HepG2 (cell line): ENCODE measurements around the gene CCDC157. TPM values are rescaled to one million over a fixed set of nuclear protein-coding genes. Genes with fewer than 3 reads are reported as not detected.
A peak's percentile ranks its signal among the peaks of the same experiment; 100 is the strongest.

ENCODE experiments used
- AGO1 ChIP-seq: fragments of 200-400 bp; formaldehyde crosslinking; IDR thresholded peaks from 2 replicates; pipeline ENCODE4 v1.6.1; 2017; ENCODE audit warnings: mild to moderate bottlenecking, low read depth, low read length, moderate library complexity; ENCODE audit not compliant: poor library complexity, severe bottlenecking
- ASH2L ChIP-seq: fragments of 300-600, 200-600 bp; sonication (generic); IDR thresholded peaks from 2 replicates; pipeline ENCODE4 v1.7.0; 2017; ENCODE audit warnings: low read depth, mild to moderate bottlenecking, moderate library complexity, mixed read lengths, low read length; ENCODE audit not compliant: insufficient read length
- CBX1 ChIP-seq: IDR thresholded peaks from one replicate; pipeline ENCODE4 v1.6.1; 2016; ENCODE audit warnings: antibody characterized with exemption, low read depth
- CREM ChIP-seq, 2 experiments: sonication (generic) in 1 of 2; formaldehyde crosslinking in 1 of 2; IDR thresholded peaks; 2 replicates each; pipeline versions ENCODE4 v1.4.0 to v1.6.1; 2016 to 2020; ENCODE audit warnings: antibody characterized with exemption in 1 of 2, mild to moderate bottlenecking in 1 of 2, missing genetic modification reagents in 1 of 2
- DR1 ChIP-seq: sonication (generic); formaldehyde crosslinking; IDR thresholded peaks from 2 replicates; pipeline ENCODE4 v1.8.0; 2021; ENCODE audit warnings: mild to moderate bottlenecking, missing genetic modification reagents, inconsistent platforms
- ETV5 ChIP-seq: IDR thresholded peaks from 2 replicates; pipeline ENCODE4 v1.6.1; 2018; ENCODE audit warnings: missing biosample characterization, missing genetic modification reagents, inconsistent platforms, borderline replicate concordance
- HMG20B ChIP-seq: conservative IDR thresholded peaks from 2 replicates; pipeline ENCODE4 v1.6.1; 2016; ENCODE audit warnings: missing genetic modification reagents, missing compliant biosample characterization
- HMGXB4 ChIP-seq, 2 experiments: sonication (generic) in 1 of 2; formaldehyde crosslinking in 1 of 2; IDR thresholded peaks; 2 replicates each; pipeline versions ENCODE4 v1.4.0 to v1.6.1; 2018 to 2020; ENCODE audit warnings: missing genetic modification reagents in 2 of 2, borderline replicate concordance in 1 of 2, low read depth in 1 of 2, mild to moderate bottlenecking in 1 of 2, missing biosample characterization in 1 of 2
- HNF4G ChIP-seq, 2 experiments: sonication (generic) in 1 of 2; formaldehyde crosslinking in 1 of 2; IDR thresholded peaks; 2 replicates each; pipeline versions ENCODE4 v1.4.0 to v1.6.1; 2011 to 2020; ENCODE audit warnings: borderline replicate concordance in 2 of 2, low read depth in 2 of 2, mild to moderate bottlenecking in 2 of 2, low read length in 1 of 2, missing genetic modification reagents in 1 of 2, moderate library complexity in 1 of 2
- IRF2 ChIP-seq: IDR thresholded peaks from 2 replicates; pipeline ENCODE4 v1.6.1; 2018; ENCODE audit warnings: missing genetic modification reagents, missing compliant biosample characterization
- KAT7 ChIP-seq: IDR thresholded peaks from 2 replicates; pipeline ENCODE4 v1.6.1; 2018; ENCODE audit warnings: borderline replicate concordance, missing compliant biosample characterization
- KMT2B ChIP-seq: IDR thresholded peaks from 2 replicates; pipeline ENCODE4 v1.6.1; 2016; ENCODE audit warnings: missing genetic modification reagents, missing compliant biosample characterization
- NFKB2 ChIP-seq: sonication (generic); formaldehyde crosslinking; IDR thresholded peaks from 2 replicates; pipeline ENCODE4 v1.4.0; 2020; ENCODE audit warnings: missing genetic modification reagents, borderline replicate concordance
- NFKBIZ ChIP-seq: IDR thresholded peaks from 2 replicates; pipeline ENCODE4 v1.6.1; 2018; ENCODE audit warnings: missing genetic modification reagents, missing compliant biosample characterization
- PBX2 ChIP-seq: IDR thresholded peaks from 2 replicates; pipeline ENCODE4 v1.6.1; 2016; ENCODE audit warnings: control low read depth
- PPARG ChIP-seq: conservative IDR thresholded peaks from 2 replicates; pipeline ENCODE4 v1.6.1; 2016; ENCODE audit warnings: missing biosample characterization, missing genetic modification reagents
- SRSF1 ChIP-seq: fragments of 200-400 bp; formaldehyde crosslinking; optimal IDR thresholded peaks from 2 replicates; pipeline ENCODE3; 2017; ENCODE audit warnings: mild to moderate bottlenecking, low read depth, low read length, moderate library complexity
- TOE1 ChIP-seq: sonication (generic); formaldehyde crosslinking; IDR thresholded peaks from 2 replicates; pipeline ENCODE4 v1.4.0; 2020; ENCODE audit warnings: mild to moderate bottlenecking, missing genetic modification reagents
- ZBTB26 ChIP-seq: IDR thresholded peaks from 2 replicates; pipeline ENCODE4 v1.6.1; 2016; ENCODE audit warnings: missing compliant biosample characterization, missing genetic modification reagents, borderline replicate concordance
- ZIK1 ChIP-seq: sonication (generic); formaldehyde crosslinking; IDR thresholded peaks from 2 replicates; pipeline ENCODE4 v1.5.0; 2020; ENCODE audit warnings: mild to moderate bottlenecking, low read depth, missing genetic modification reagents, borderline replicate concordance
- ZNF263 ChIP-seq: sonication (generic); formaldehyde crosslinking; IDR thresholded peaks from 2 replicates; pipeline ENCODE4 v1.4.0; 2020; ENCODE audit warnings: missing genetic modification reagents
- ZNF337 ChIP-seq: sonication (generic); formaldehyde crosslinking; IDR thresholded peaks from 2 replicates; pipeline ENCODE4 v1.5.1; 2020; ENCODE audit warnings: missing genetic modification reagents, low read depth, mild to moderate bottlenecking, borderline replicate concordance
- ZNF605 ChIP-seq: sonication (generic); formaldehyde crosslinking; IDR thresholded peaks from 2 replicates; pipeline ENCODE4 v1.8.0; 2022; ENCODE audit warnings: mild to moderate bottlenecking, missing genetic modification reagents
- ZNF749 ChIP-seq: sonication (generic); formaldehyde crosslinking; IDR thresholded peaks from 2 replicates; pipeline ENCODE4 v1.8.0; 2022; ENCODE audit warnings: mild to moderate bottlenecking, missing genetic modification reagents, moderate library complexity, borderline replicate concordance
- polyA plus RNA-seq, 8 experiments: library from polyadenylated mRNA; depleted of rRNA in 3 of 8; stranded (reverse) in 7 of 8; unstranded in 1 of 8; fragments of >200 nt; fragmentation: Illumina TruSeq in 4 of 8; extraction: Trizol in 4 of 8; gene quantifications; 2 replicates each; pipeline versions ENCODE4 v1.2.1 to v1.2.3, GENCODE V29; 2011 to 2016; ENCODE audit warnings: low read depth in 4 of 8, missing spikeins in 1 of 8, mixed read lengths in 1 of 8; ENCODE audit not compliant: insufficient read depth in 1 of 8
- total RNA-seq, 5 experiments: library from RNA; depleted of rRNA; stranded (reverse); fragments of >200 nt; fragmentation: Illumina TruSeq; extraction: Trizol; gene quantifications; 2 replicates each; pipeline ENCODE4 v1.2.3, GENCODE V29; 2016; ENCODE audit warnings: low read depth in 1 of 5

The CCDC157 gene
- total and polyA plus RNA-seq, 2 of the 13 experiments (the other 11 are each of a cell fraction or from before 2014, with no cell fraction given): 1.4 to 1.6 TPM

GRCh38 chr22:30404307-30404706, 47.5 kb downstream of the CCDC157 start (continued):
- TF ChIP-seq HMGXB4 (CRISPR knock-in tag; IDR thresholded peaks at IDR 0.05; ENCODE audit: borderline replicate concordance in 1 of 2, low read depth in 1 of 2): no peak
- no peak for TF ChIP-seq KAT7
- peak; percentile 34; the same call in 1 of the 2 replicates for TF ChIP-seq CREM (IDR thresholded peaks at IDR 0.05)
- TF ChIP-seq CREM (CRISPR knock-in tag; IDR thresholded peaks at IDR 0.05): no peak
- no peak for TF ChIP-seq HMG20B (CRISPR knock-in tag)
- no peak for TF ChIP-seq ZIK1 (CRISPR knock-in tag)
- TF ChIP-seq IRF2 (CRISPR knock-in tag): no peak
- TF ChIP-seq PPARG (CRISPR knock-in tag): no peak; the same call in 1 of the 2 replicates
- TF ChIP-seq SRSF1: no peak
- TF ChIP-seq ZNF337: no peak
- TF ChIP-seq HNF4G (IDR thresholded peaks at IDR 0.05; ENCODE audit: borderline replicate concordance, low read depth, low read length): peak; percentile 72
- peak; percentile 65; the same call in 1 of the 2 replicates for TF ChIP-seq HNF4G (CRISPR knock-in tag; IDR thresholded peaks at IDR 0.05; ENCODE audit: borderline replicate concordance, low read depth)
- TF ChIP-seq NFKB2: no peak
- no peak for TF ChIP-seq CBX1
- TF ChIP-seq DR1: no peak
- no peak for TF ChIP-seq TOE1
- 0 out of 2 replicates have a peak, but pooled peaks have one; percentile 10 for TF ChIP-seq ETV5 (CRISPR knock-in tag)
- TF ChIP-seq ZBTB26 (CRISPR knock-in tag): no peak
- TF ChIP-seq ZNF749 (CRISPR knock-in tag): no peak
- no peak for TF ChIP-seq ZNF263 (CRISPR knock-in tag)
- no peak for TF ChIP-seq KMT2B (CRISPR knock-in tag)
- TF ChIP-seq ASH2L: no peak
- TF ChIP-seq AGO1: no peak
- TF ChIP-seq ZNF605: no peak
- TF ChIP-seq PBX2 (CRISPR knock-in tag): no peak
- no peak for TF ChIP-seq NFKBIZ (CRISPR knock-in tag)
